Measurements from ENCODE around the gene SLC22A5. TPM values are rescaled to one million over a fixed set of nuclear protein-coding genes. Genes with fewer than 3 reads are reported as not detected.

The SLC22A5 gene
- total RNA-seq, 2 experiments from 2014 or later = 0.36 to 0.88 TPM

GRCh38 chr5:132435447-132435846 is 65.9 kb downstream of the SLC22A5 start:
- H3K79me2 ChIP-seq (ENCODE audit: insufficient read depth, low read depth, low read length) = no peaks in the 10 kb centered on the region
- no peaks in the 10 kb centered on the region for H3K9me3 ChIP-seq (ENCODE audit: low read length)
- no peak for DNase-seq (ENCODE audit: low spot score)
- no peak overlapping the region for H2AFZ ChIP-seq (ENCODE audit: low read length)
- no peaks in the 10 kb centered on the region for H3K9me2 ChIP-seq (ENCODE audit: insufficient read depth, low read length)
- H3K36me3 ChIP-seq (ENCODE audit: insufficient read depth, low read length) = peaks cover 4% of the 10 kb centered on the region; the same call in 1 of the 2 replicates
- H3K4me3 ChIP-seq (ENCODE audit: low read depth, low read length, poor library complexity, severe bottlenecking) = no peak overlapping the region
- BruUV-seq (replicated peaks) = no TSS peak
- intact Hi-C loops (cut with micrococcal nuclease; ENCODE audit: unreplicated experiment) = no loop called here
- TF ChIP-seq EZH2phosphoT487 (IDR thresholded peaks at IDR 0.05; ENCODE audit: borderline replicate concordance, low read depth, low read length) (no peak), CTCF (conservative IDR thresholded peaks at IDR 0.05; ENCODE audit: low read length) (no peak)
- ChIA-PET POLR2A (no interaction called here), CTCF (ENCODE audit: unreplicated experiment) (no interaction called here)
- no peak overlapping the region for H3K4me2 ChIP-seq (ENCODE audit: low read length)
- no peak overlapping the region for H3K27ac ChIP-seq (ENCODE audit: low read depth, low read length, poor library complexity, severe bottlenecking)
- peaks cover 47% of the 10 kb centered on the region for H3K4me1 ChIP-seq (ENCODE audit: insufficient read depth, low read length, poor library complexity, severe bottlenecking)
- H4K20me1 ChIP-seq (ENCODE audit: insufficient read depth, low read length) = no peaks in the 10 kb centered on the region

GRCh38 chr5:132435886-132436285 is 66.4 kb downstream of the SLC22A5 start:
- TF ChIP-seq CTCF (conservative IDR thresholded peaks at IDR 0.05; ENCODE audit: low read length) = no peak
- no peak for TF ChIP-seq EZH2phosphoT487 (IDR thresholded peaks at IDR 0.05; ENCODE audit: borderline replicate concordance, low read depth, low read length)
- Histone ChIP-seq H3K79me2 (ENCODE audit: insufficient read depth, low read depth, low read length) (no peaks in the 10 kb centered on the region), H4K20me1 (ENCODE audit: insufficient read depth, low read length) (no peaks in the 10 kb centered on the region), H2AFZ (ENCODE audit: low read length) (no peak overlapping the region), H3K27ac (ENCODE audit: low read depth, low read length, poor library complexity, severe bottlenecking) (no peak overlapping the region), H3K9me2 (ENCODE audit: insufficient read depth, low read length) (no peaks in the 10 kb centered on the region), H3K9me3 (ENCODE audit: low read length) (no peaks in the 10 kb centered on the region), H3K4me2 (ENCODE audit: low read length) (no peak overlapping the region), H3K36me3 (ENCODE audit: insufficient read depth, low read length) (no peaks in the 10 kb centered on the region), H3K4me1 (ENCODE audit: insufficient read depth, low read length, poor library complexity, severe bottlenecking) (peaks cover 46% of the 10 kb centered on the region), H3K4me3 (ENCODE audit: low read depth, low read length, poor library complexity, severe bottlenecking) (no peak overlapping the region)
- POLR2A ChIA-PET = interaction anchor here (0.7 to 1.4 kb wide), 4 partner anchors 15 to 816 kb away, joined by 3 to 4 read pairs (median 4); no protein-coding TSS in a partner anchor
- CTCF ChIA-PET (ENCODE audit: unreplicated experiment) = interaction anchor here (1.5 kb wide), 1 partner anchor 55 kb away, joined by 3 read pairs; the partner anchor contains the start of gene IRF1
- no TSS peak for BruUV-seq (replicated peaks)
- no peak for DNase-seq (ENCODE audit: low spot score)
- intact Hi-C loops (cut with micrococcal nuclease; ENCODE audit: unreplicated experiment) = no loop called here

GRCh38 chr5:132436936-132437335 is 67.4 kb downstream of the SLC22A5 start:
- CTCF ChIA-PET (ENCODE audit: unreplicated experiment) = interaction anchor here (0.8 to 1.5 kb wide), 3 partner anchors 29 to 54 kb away, joined by 3 to 5 read pairs (median 3); partner anchors contain the start of gene IRF1
- no peak for DNase-seq (ENCODE audit: low spot score)
- Histone ChIP-seq H3K36me3 (ENCODE audit: insufficient read depth, low read length) (no peaks in the 10 kb centered on the region), H3K27ac (ENCODE audit: low read depth, low read length, poor library complexity, severe bottlenecking) (peak overlapping the region; percentile 48), H3K4me1 (ENCODE audit: insufficient read depth, low read length, poor library complexity, severe bottlenecking) (peaks cover 35% of the 10 kb centered on the region), H3K9me2 (ENCODE audit: insufficient read depth, low read length) (no peaks in the 10 kb centered on the region), H3K9me3 (ENCODE audit: low read length) (no peaks in the 10 kb centered on the region), H4K20me1 (ENCODE audit: insufficient read depth, low read length) (no peaks in the 10 kb centered on the region), H2AFZ (ENCODE audit: low read length) (no peak overlapping the region), H3K4me2 (ENCODE audit: low read length) (peak overlapping the region; percentile 70), H3K79me2 (ENCODE audit: insufficient read depth, low read depth, low read length) (no peaks in the 10 kb centered on the region), H3K4me3 (ENCODE audit: low read depth, low read length, poor library complexity, severe bottlenecking) (no peak overlapping the region)
- TF ChIP-seq CTCF (conservative IDR thresholded peaks at IDR 0.05; ENCODE audit: low read length) = no peak
- TF ChIP-seq EZH2phosphoT487 (IDR thresholded peaks at IDR 0.05; ENCODE audit: borderline replicate concordance, low read depth, low read length) = no peak
- no TSS peak for BruUV-seq (replicated peaks)
- intact Hi-C loops (cut with micrococcal nuclease; ENCODE audit: unreplicated experiment) = no loop called here
- POLR2A ChIA-PET = interaction anchor here (0.8 to 2.4 kb wide), 6 partner anchors 10 to 58 kb away, joined by 3 to 6 read pairs (median 4); no protein-coding TSS in a partner anchor

Data from OCI-LY7 (cell line).